Measurements from ENCODE around the gene VSIG1.

DNA sequence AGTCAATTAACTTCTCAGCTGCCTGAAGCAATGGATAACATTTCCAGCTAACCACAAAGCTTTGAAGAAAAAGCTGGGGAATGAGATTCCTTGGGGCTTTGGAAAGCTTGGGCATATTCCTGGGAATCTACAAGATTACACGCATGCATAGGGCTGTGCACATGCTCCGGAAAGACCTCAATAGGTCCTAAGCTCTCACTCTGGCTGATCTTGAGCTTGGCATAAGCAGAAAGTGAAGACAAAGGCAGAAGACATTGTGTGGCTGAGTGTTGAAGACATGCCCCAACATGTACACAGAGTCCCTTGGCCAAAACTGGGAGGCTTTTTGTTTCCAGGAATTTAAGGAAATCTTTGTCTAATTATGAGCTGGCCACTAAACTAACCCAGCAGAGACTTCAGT lies 77.9 kb downstream of the VSIG1 start:
- no peak for TF ChIP-seq POLR2A (IDR thresholded peaks at IDR 0.05)
- TF ChIP-seq CTCF (IDR thresholded peaks at IDR 0.05), result no peak
